Stimulated activated CD8-positive, alpha-beta memory T cell treated with anti-CD3 and anti-CD28 coated beads, Interleukin-12 subunit alpha, Interleukin-12 subunit beta, amount 100 ng/mL, for 24 hours (primary cell): ENCODE measurements around the gene KSR1.

Source experiments
- DNase-seq: peaks from one replicate; pipeline ENCODE4 v3.0.0-alpha.2; 2020; ENCODE audit errors: extremely low read depth

Gene KSR1

GRCh38 chr17:27535178-27535928 is 79.1 kb downstream of the KSR1 start:
- DNase-seq, result no peak

- no peak for DNase-seq
Observed at GRCh38 chr17:27535975-27536374, 79.7 kb downstream of the KSR1 start.

- DNase-seq, result no peak
Observed at GRCh38 chr17:27536781-27537180, 80.5 kb downstream of the KSR1 start.

GRCh38 chr17:27538156-27538955 is 82.1 kb downstream of the KSR1 start:
- no peak for DNase-seq

- no peak for DNase-seq
Observed at GRCh38 chr17:27539152-27539551, 82.9 kb downstream of the KSR1 start.

GRCh38 chr17:27539794-27540317 is 83.6 kb downstream of the KSR1 start:
- DNase-seq, result no peak

GRCh38 chr17:27540318-27541101 is 84.3 kb downstream of the KSR1 start:
- DNase-seq, result no peak

- no peak for DNase-seq
Observed at GRCh38 chr17:27541301-27542023, 85.2 kb downstream of the KSR1 start.

- DNase-seq, result no peak
Observed at GRCh38 chr17:27542841-27543463, 86.7 kb downstream of the KSR1 start.

- DNase-seq, result no peak
Observed at GRCh38 chr17:27543464-27543856, 87.2 kb downstream of the KSR1 start.

GRCh38 chr17:27543958-27544349 is 87.7 kb downstream of the KSR1 start:
- DNase-seq, result no peak

GRCh38 chr17:27544350-27545131 is 88.3 kb downstream of the KSR1 start:
- peak; percentile 47 for DNase-seq

GRCh38 chr17:27545562-27546229 is 89.4 kb downstream of the KSR1 start:
- no peak for DNase-seq

GRCh38 chr17:27546624-27547300 is 90.5 kb downstream of the KSR1 start:
- no peak for DNase-seq

- DNase-seq, result no peak
Observed at GRCh38 chr17:27547301-27547683, 91.0 kb downstream of the KSR1 start.

- DNase-seq, result no peak
Observed at GRCh38 chr17:27548369-27548768, 92.1 kb downstream of the KSR1 start.

GRCh38 chr17:27549251-27549893 is 93.1 kb downstream of the KSR1 start:
- DNase-seq, result no peak

- DNase-seq, result no peak
Observed at GRCh38 chr17:27550291-27550930, 94.2 kb downstream of the KSR1 start.
